Right cardiac atrium (tissue), 5 donors: ENCODE data around the gene HK2. TPM values are rescaled to one million over a fixed set of nuclear protein-coding genes. Genes with fewer than 3 reads are reported as not detected.

Experiments used
- ATAC-seq, 2 donors: fragments of 200-7000 bp; cut with Tn5 transposase; one replicate each; pipeline versions ENCODE4 v1.8.0 to v1.9.1; 2020; ENCODE audit warnings: moderate library complexity in 2 of 2, mild to moderate bottlenecking in 1 of 2
- DNase-seq, 3 donors: peaks; one replicate each; pipeline ENCODE4 v3.0.0-alpha.2; 2020
- H3K27ac ChIP-seq: one replicate; pipeline ENCODE4 v1.5.1; 2013; ENCODE audit warnings: mild to moderate bottlenecking, low read length, control low read depth, moderate library complexity
- H3K27me3 ChIP-seq: one replicate; pipeline ENCODE4 v1.6.1; 2013; ENCODE audit not compliant: control insufficient read depth, insufficient read depth
- H3K4me1 ChIP-seq: one replicate; pipeline ENCODE4 v1.6.1; 2013; ENCODE audit warnings: low read length; ENCODE audit not compliant: control insufficient read depth, insufficient read depth
- H3K4me3 ChIP-seq: one replicate; pipeline ENCODE4 v1.5.1; 2013; ENCODE audit warnings: low read length, control low read depth
- H3K9me3 ChIP-seq: one replicate; pipeline ENCODE4 v1.6.1; 2013; ENCODE audit warnings: low read length; ENCODE audit not compliant: control insufficient read depth
- WGBS: extraction: QIAGEN DNeasy Blood & Tissue Kit; methylation state at CpG from one replicate; pipeline ENCODE4 v1.1.7; 2013; 5-methylcytosine and 5-hydroxymethylcytosine counted together
- intact Hi-C, 4 donors: fragments of 100-400 bp; cut with DNase I; formaldehyde crosslinking; loops; one replicate each; pipeline versions ENCODE4 v1.11.0 to v1.14.0; 2022 to 2023
- polyA plus RNA-seq: library from polyadenylated mRNA; stranded (reverse); fragments of 200-250 nt; gene quantifications from one replicate; pipeline ENCODE4 v1.2.3, GENCODE V29; 2013
- total RNA-seq, 4 donors: library from RNA; stranded (reverse); fragmentation: NEBNext Ultra II Directional; extraction: Animal tissue kit (Norgen Biotek cat#: 25700); gene quantifications; one replicate each; pipeline ENCODE4 v1.2.1, GENCODE V29; 2021
- donor health status: healthy with polysubstance abuse.
- donor health status: DM: no; HTN: yes; CAD: no.
- donor health status: DM: no; HTN: no; CAD: no.
- donor health status: DM: no; HTN: yes; CAD: no; lungs with severe emphysema.
- donor health status: DM: yes; HTN: yes; CAD: no.

Gene HK2
- total and polyA plus RNA-seq, 5 donors, result 2.0 to 6.0 (median 2.9) TPM

GRCh38 chr2:74908748-74909444 is 75.0 kb downstream of the HK2 start:
- Histone ChIP-seq H3K4me1 (no peaks in the 10 kb centered on the region), H3K9me3 (no peaks in the 10 kb centered on the region), H3K4me3 (no peak overlapping the region), H3K27ac (no peak overlapping the region), H3K27me3 (no peaks in the 10 kb centered on the region)
- ATAC-seq (no peak), DNase-seq (no peak)
- WGBS, result 33% methylated on average over 31 of the region's 31 CpGs
- intact Hi-C loops, result no loop called here

GRCh38 chr2:74910245-74910644 is 76.3 kb downstream of the HK2 start:
- no peaks in the 10 kb centered on the region for H3K4me1 ChIP-seq
- WGBS, result 86% methylated on average over 1 of the region's 1 CpG

GRCh38 chr2:74911061-74911460 is 77.1 kb downstream of the HK2 start:
- intact Hi-C loops, result loop anchor here in 1 of 4 donors (10.0 kb wide), 1 partner anchor 694 kb away; no protein-coding TSS in a partner anchor
- no peaks in the 10 kb centered on the region for H3K27me3 ChIP-seq
- H3K4me3 ChIP-seq, result no peak overlapping the region
- ATAC-seq, result no peak
- no peak overlapping the region for H3K27ac ChIP-seq
- no peak for DNase-seq
- no peaks in the 10 kb centered on the region for H3K9me3 ChIP-seq
- H3K4me1 ChIP-seq, result no peaks in the 10 kb centered on the region
- 71% methylated on average over 4 of the region's 4 CpGs for WGBS

More at GRCh38 chr2:74910245-74910644, 76.3 kb downstream of the HK2 start:
- Histone ChIP-seq H3K27me3 (no peaks in the 10 kb centered on the region), H3K27ac (no peak overlapping the region), H3K9me3 (no peaks in the 10 kb centered on the region), H3K4me3 (no peak overlapping the region)
- ATAC-seq, result no peak
- intact Hi-C loops, result loop anchor here in 1 of 4 donors (10.0 kb wide), 1 partner anchor 695 kb away; no protein-coding TSS in a partner anchor
- no peak for DNase-seq

GRCh38 chr2:74915743-74916142 is 81.8 kb downstream of the HK2 start:
- no peaks in the 10 kb centered on the region for H3K9me3 ChIP-seq
- 78% methylated on average over 4 of the region's 4 CpGs for WGBS
- no peak overlapping the region for H3K27ac ChIP-seq
- no peak for DNase-seq
- ATAC-seq, result no peak
- H3K4me1 ChIP-seq, result no peaks in the 10 kb centered on the region
- H3K4me3 ChIP-seq, result no peak overlapping the region
- H3K27me3 ChIP-seq, result no peaks in the 10 kb centered on the region
- intact Hi-C loops, result loop anchor here in 3 of 4 donors (5.0 to 10.0 kb wide), 4 partner anchors 422 to 697 kb away; no protein-coding TSS in a partner anchor

GRCh38 chr2:74916394-74916793 is 82.5 kb downstream of the HK2 start:
- no peak overlapping the region for H3K27ac ChIP-seq

GRCh38 chr2:74917702-74918619 is 84.0 kb downstream of the HK2 start:
- no peak overlapping the region for H3K4me3 ChIP-seq
- 75% methylated on average over 20 of the region's 20 CpGs for WGBS
- no peaks in the 10 kb centered on the region for H3K4me1 ChIP-seq
- no peak overlapping the region for H3K27ac ChIP-seq
- H3K9me3 ChIP-seq, result no peaks in the 10 kb centered on the region
- DNase-seq (no peak), ATAC-seq (no peak)
- no peaks in the 10 kb centered on the region for H3K27me3 ChIP-seq
- intact Hi-C loops, result loop anchor here in 3 of 4 donors (5.0 to 10.0 kb wide), 4 partner anchors 419 to 694 kb away; no protein-coding TSS in a partner anchor

More at GRCh38 chr2:74916394-74916793, 82.5 kb downstream of the HK2 start:
- intact Hi-C loops, result loop anchor here in 3 of 4 donors (5.0 to 10.0 kb wide), 4 partner anchors 421 to 696 kb away; no protein-coding TSS in a partner anchor
- H3K4me1 ChIP-seq, result no peaks in the 10 kb centered on the region
- WGBS, result 76% methylated on average over 2 of the region's 2 CpGs
- DNase-seq (no peak), ATAC-seq (no peak)
- H3K4me3 ChIP-seq, result no peak overlapping the region
- H3K27me3 ChIP-seq, result no peaks in the 10 kb centered on the region
- H3K9me3 ChIP-seq, result no peaks in the 10 kb centered on the region

GRCh38 chr2:74919827-74920226 is 85.9 kb downstream of the HK2 start:
- Histone ChIP-seq H3K27ac (no peak overlapping the region), H3K4me1 (no peaks in the 10 kb centered on the region), H3K9me3 (no peaks in the 10 kb centered on the region), H3K27me3 (no peaks in the 10 kb centered on the region), H3K4me3 (peak overlapping the region; percentile 11)
- DNase-seq, result peak; percentile 55 to 84 (median 81)
- 5% methylated on average over 34 of the region's 34 CpGs for WGBS
- intact Hi-C loops, result loop anchor here in 3 of 4 donors (5.0 to 10.0 kb wide), 6 partner anchors 147 to 692 kb away; no protein-coding TSS in a partner anchor
- ATAC-seq, result peak; percentile 35 to 64

GRCh38 chr2:74921236-74921736 is 87.4 kb downstream of the HK2 start:
- WGBS, result 98% methylated on average over 2 of the region's 2 CpGs
- Histone ChIP-seq H3K9me3 (no peaks in the 10 kb centered on the region), H3K27ac (no peak overlapping the region), H3K4me3 (no peak overlapping the region), H3K4me1 (no peaks in the 10 kb centered on the region), H3K27me3 (no peaks in the 10 kb centered on the region)
- DNase-seq (no peak), ATAC-seq (no peak)
- intact Hi-C loops, result loop anchor here in 3 of 4 donors (5.0 kb wide), 3 partner anchors 146 to 486 kb away; no protein-coding TSS in a partner anchor

GRCh38 chr2:74922592-74923227 is 88.8 kb downstream of the HK2 start:
- intact Hi-C loops, result loop anchor here in 3 of 4 donors (5.0 kb wide), 3 partner anchors 145 to 485 kb away; no protein-coding TSS in a partner anchor
- peak; percentile 39 to 41 for ATAC-seq
- no peak for DNase-seq

More at GRCh38 chr2:74922592-74923227, 88.8 kb downstream of the HK2 start:
- no peak overlapping the region for H3K27ac ChIP-seq
- no peaks in the 10 kb centered on the region for H3K27me3 ChIP-seq
- no peak overlapping the region for H3K4me3 ChIP-seq
- no peaks in the 10 kb centered on the region for H3K9me3 ChIP-seq
- WGBS, result 53% methylated on average over 5 of the region's 5 CpGs
- H3K4me1 ChIP-seq, result no peaks in the 10 kb centered on the region
